Astrocyte (in vitro differentiated cells and primary cell): Measurements from ENCODE around the gene STAB1. TPM values are rescaled to one million over a fixed set of nuclear protein-coding genes. Genes with fewer than 3 reads are reported as not detected.
A peak's percentile ranks its signal among the peaks of the same experiment; 100 is the strongest.

Experiments
- DNase-seq: peaks from one replicate; pipeline ENCODE4 v3.0.0-alpha.2; 2010; ENCODE audit warnings: low read depth
- FAIRE-seq: peaks from 2 replicates; lab custom pipeline; 2011; peaks lifted over from hg19 to GRCh38; lab: Jason Lieb, UNC
- H2AFZ ChIP-seq: 2 replicates; pipeline ENCODE4 v1.6.0; 2012; ENCODE audit warnings: low read depth, low read length, inconsistent platforms
- H3K27ac ChIP-seq: 2 replicates; pipeline ENCODE4 v1.5.1; 2011; ENCODE audit warnings: low read depth, low read length, inconsistent platforms
- H3K27me3 ChIP-seq: 2 replicates; pipeline ENCODE4 v1.6.0; 2011; ENCODE audit warnings: low read length, inconsistent platforms; ENCODE audit not compliant: insufficient read depth
- H3K36me3 ChIP-seq: 2 replicates; pipeline ENCODE4 v1.5.1; 2011; ENCODE audit warnings: low read length, inconsistent platforms; ENCODE audit not compliant: insufficient read depth
- H3K4me1 ChIP-seq: 2 replicates; pipeline ENCODE4 v1.5.1; 2011; ENCODE audit warnings: low read length, inconsistent platforms; ENCODE audit not compliant: insufficient read depth
- H3K4me2 ChIP-seq: 2 replicates; pipeline ENCODE4 v1.6.0; 2012; ENCODE audit warnings: low read length, inconsistent platforms
- H3K4me3 ChIP-seq: 2 replicates; pipeline ENCODE4 v1.5.1; 2011; ENCODE audit warnings: low read depth, mild to moderate bottlenecking, low read length, inconsistent platforms; ENCODE audit not compliant: insufficient read depth
- H3K79me2 ChIP-seq: 2 replicates; pipeline ENCODE4 v1.6.0; 2012; ENCODE audit warnings: mild to moderate bottlenecking, low read length, inconsistent platforms; ENCODE audit not compliant: insufficient read depth
- H3K9ac ChIP-seq: 2 replicates; pipeline ENCODE4 v1.6.0; 2012; ENCODE audit warnings: mild to moderate bottlenecking, low read length, inconsistent platforms
- H3K9me3 ChIP-seq: 2 replicates; pipeline ENCODE4 v1.5.1; 2012; ENCODE audit warnings: low read depth, mild to moderate bottlenecking, low read length, inconsistent platforms; ENCODE audit not compliant: insufficient read depth
- H4K20me1 ChIP-seq: 2 replicates; pipeline ENCODE4 v1.6.0; 2012; ENCODE audit warnings: low read length, inconsistent platforms; ENCODE audit not compliant: insufficient read depth
- H3K27ac Mint-ChIP-seq: one replicate; pipeline ENCODE4 v1.8.0; 2021; ENCODE audit warnings: mild to moderate bottlenecking, mixed read lengths; ENCODE audit not compliant: unreplicated experiment
- H3K27me3 Mint-ChIP-seq: one replicate; pipeline ENCODE4 v1.8.0; 2021; ENCODE audit warnings: low read depth, mixed read lengths; ENCODE audit not compliant: unreplicated experiment
- H3K36me3 Mint-ChIP-seq: one replicate; pipeline ENCODE4 v1.8.0; 2021; ENCODE audit warnings: low read depth, mixed read lengths; ENCODE audit not compliant: unreplicated experiment
- H3K4me1 Mint-ChIP-seq: one replicate; pipeline ENCODE4 v1.8.0; 2021; ENCODE audit warnings: low read depth, mixed read lengths; ENCODE audit not compliant: unreplicated experiment
- H3K4me3 Mint-ChIP-seq: one replicate; pipeline ENCODE4 v1.8.0; 2021; ENCODE audit warnings: mild to moderate bottlenecking, moderate library complexity, mixed read lengths; ENCODE audit not compliant: unreplicated experiment
- H3K9me3 Mint-ChIP-seq: one replicate; pipeline ENCODE4 v1.8.0; 2021; ENCODE audit warnings: mild to moderate bottlenecking, mixed read lengths; ENCODE audit not compliant: unreplicated experiment
- EZH2 ChIP-seq: IDR thresholded peaks from 2 replicates; pipeline ENCODE4 v1.6.1; 2012; ENCODE audit warnings: mild to moderate bottlenecking, low read length, inconsistent platforms; ENCODE audit not compliant: insufficient read depth
- total RNA-seq: library from RNA; stranded (reverse); gene quantifications from 2 replicates; pipeline ENCODE4 v1.2.1, GENCODE V29; 2021
- TF ChIP-seq, protein P1 (sequence below): IDR thresholded peaks from 2 replicates; pipeline ENCODE4 v1.5.1; 2011; ENCODE audit warnings: low read depth, mild to moderate bottlenecking, inconsistent platforms, low read length, moderate library complexity; ENCODE audit not compliant: insufficient read depth

The STAB1 gene
- total RNA-seq, 1 donor from 2014 or later = 0.39 TPM

DNA sequence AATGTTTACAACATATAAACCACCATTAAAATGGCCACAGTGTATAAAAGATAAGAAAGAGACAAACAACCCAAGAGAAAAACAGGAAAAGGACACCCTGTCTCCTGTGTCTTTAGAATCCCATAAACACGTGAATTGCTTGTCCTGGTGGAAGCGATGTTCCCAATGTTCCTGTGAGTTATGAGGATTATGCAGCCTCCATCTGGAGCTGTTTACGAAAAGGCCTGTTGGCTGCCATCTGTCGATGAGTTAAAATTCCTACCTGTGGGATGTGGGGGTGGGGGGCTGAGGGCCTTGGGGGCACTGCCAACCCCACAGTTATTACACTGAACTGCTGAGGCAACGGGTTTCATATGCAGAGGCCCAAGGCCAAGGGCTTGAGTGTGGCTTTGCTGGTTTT, 26.1 kb upstream of the STAB1 start:
- Histone ChIP-seq H3K4me1 (peaks cover 6% of the 10 kb centered on the region), H3K27ac (no peak overlapping the region), H3K4me2 (no peak overlapping the region), H3K9me3 (no peaks in the 10 kb centered on the region), H3K36me3 (peaks cover 28% of the 10 kb centered on the region), H3K27me3 (no peaks in the 10 kb centered on the region), H4K20me1 (peaks cover 93% of the 10 kb centered on the region), H2AFZ (no peak overlapping the region), H3K4me3 (no peak overlapping the region), H3K9ac (no peak overlapping the region), H3K79me2 (peaks cover 59% of the 10 kb centered on the region)
- Mint-ChIP-seq H3K4me3 (no peak overlapping the region), H3K27me3 (no peaks in the 10 kb centered on the region), H3K9me3 (no peaks in the 10 kb centered on the region), H3K36me3 (peaks cover 21% of the 10 kb centered on the region), H3K4me1 (peaks cover 4% of the 10 kb centered on the region), H3K27ac (no peak overlapping the region)
- DNase-seq (no peak), FAIRE-seq (no peak)
- no peak for TF ChIP-seq EZH2
- TF ChIP-seq, protein P1, sequence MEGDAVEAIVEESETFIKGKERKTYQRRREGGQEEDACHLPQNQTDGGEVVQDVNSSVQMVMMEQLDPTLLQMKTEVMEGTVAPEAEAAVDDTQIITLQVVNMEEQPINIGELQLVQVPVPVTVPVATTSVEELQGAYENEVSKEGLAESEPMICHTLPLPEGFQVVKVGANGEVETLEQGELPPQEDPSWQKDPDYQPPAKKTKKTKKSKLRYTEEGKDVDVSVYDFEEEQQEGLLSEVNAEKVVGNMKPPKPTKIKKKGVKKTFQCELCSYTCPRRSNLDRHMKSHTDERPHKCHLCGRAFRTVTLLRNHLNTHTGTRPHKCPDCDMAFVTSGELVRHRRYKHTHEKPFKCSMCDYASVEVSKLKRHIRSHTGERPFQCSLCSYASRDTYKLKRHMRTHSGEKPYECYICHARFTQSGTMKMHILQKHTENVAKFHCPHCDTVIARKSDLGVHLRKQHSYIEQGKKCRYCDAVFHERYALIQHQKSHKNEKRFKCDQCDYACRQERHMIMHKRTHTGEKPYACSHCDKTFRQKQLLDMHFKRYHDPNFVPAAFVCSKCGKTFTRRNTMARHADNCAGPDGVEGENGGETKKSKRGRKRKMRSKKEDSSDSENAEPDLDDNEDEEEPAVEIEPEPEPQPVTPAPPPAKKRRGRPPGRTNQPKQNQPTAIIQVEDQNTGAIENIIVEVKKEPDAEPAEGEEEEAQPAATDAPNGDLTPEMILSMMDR = no peak

DNA sequence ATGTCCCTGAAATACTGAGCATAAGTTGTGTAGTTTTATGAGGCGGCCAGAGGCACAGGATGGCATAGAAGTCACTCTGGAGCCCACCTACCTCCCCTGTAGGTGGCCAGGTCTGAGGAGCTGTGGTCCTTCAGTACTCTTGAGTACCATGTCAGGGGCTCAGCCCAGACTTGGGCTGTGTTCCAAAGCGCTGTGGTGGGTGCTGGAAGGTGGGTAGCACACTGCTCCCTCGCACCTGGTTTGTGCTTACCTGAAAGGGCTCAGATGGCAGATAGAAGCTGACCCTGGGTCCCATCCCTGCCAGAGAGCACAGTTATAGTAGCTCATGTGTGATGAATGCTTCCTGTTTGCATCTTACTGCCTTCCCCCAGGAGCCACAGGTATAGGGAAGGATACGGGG, 24.2 kb upstream of the STAB1 start:
- no peak overlapping the region for H3K9ac ChIP-seq
- Mint-ChIP-seq H3K4me1 (peaks cover 2% of the 10 kb centered on the region), H3K9me3 (no peaks in the 10 kb centered on the region), H3K27ac (no peak overlapping the region), H3K27me3 (no peaks in the 10 kb centered on the region), H3K4me3 (no peak overlapping the region), H3K36me3 (peaks cover 19% of the 10 kb centered on the region)
- H3K4me1 ChIP-seq = peaks cover under 1% of the 10 kb centered on the region
- DNase-seq = no peak
- H3K36me3 ChIP-seq = peaks cover 39% of the 10 kb centered on the region
- no peak overlapping the region for H3K4me3 ChIP-seq
- H3K4me2 ChIP-seq = no peak overlapping the region
- peaks cover 42% of the 10 kb centered on the region for H3K79me2 ChIP-seq
- H4K20me1 ChIP-seq = peaks cover 77% of the 10 kb centered on the region
- TF ChIP-seq, protein P1 = no peak
- TF ChIP-seq EZH2 = no peak
- no peaks in the 10 kb centered on the region for H3K9me3 ChIP-seq
- no peak overlapping the region for H2AFZ ChIP-seq
- H3K27ac ChIP-seq = no peak overlapping the region
- FAIRE-seq = no peak
- no peaks in the 10 kb centered on the region for H3K27me3 ChIP-seq

DNA sequence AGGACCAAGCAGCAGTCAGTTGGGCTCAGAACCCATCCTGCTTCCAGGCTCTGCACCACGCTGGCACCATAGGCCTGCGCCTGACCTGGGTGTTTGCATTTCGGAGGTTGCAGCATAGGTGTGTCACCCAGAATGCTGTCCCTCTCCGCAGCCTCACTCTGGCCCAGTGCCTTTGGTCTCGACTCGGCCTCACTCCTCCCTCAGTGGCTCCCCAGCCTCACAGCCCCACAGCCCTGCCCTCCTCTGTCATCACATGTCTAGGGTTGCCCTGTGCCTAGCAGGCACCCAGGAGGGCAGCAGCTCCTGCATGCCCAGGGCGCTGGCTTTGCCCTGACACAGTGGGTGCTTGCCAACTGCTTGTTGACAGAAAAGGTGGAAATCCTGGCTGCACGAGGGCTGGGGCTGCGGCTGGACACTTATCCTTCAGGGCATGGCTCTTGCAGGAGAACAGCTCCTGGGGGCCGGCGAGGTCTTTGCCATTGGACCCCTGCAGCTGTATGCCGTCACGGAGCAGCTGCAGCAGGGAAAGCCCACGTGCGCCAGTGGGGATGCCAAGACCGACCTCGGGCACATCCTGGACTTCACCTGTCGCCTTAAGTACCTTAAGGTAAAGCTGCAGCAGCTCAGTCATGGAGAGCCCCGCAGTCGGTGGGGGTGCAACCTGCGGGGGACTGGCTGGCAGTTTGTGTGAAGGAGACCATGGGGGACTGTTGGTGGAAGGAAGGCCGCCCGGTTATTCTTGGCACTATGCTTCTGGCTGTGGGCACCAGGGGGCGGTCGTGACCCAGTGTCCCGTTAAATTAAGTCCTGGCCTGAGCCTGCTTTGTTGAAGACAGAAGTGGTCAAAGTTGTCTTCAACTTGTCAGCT, 23.5 kb upstream of the STAB1 start:
- FAIRE-seq (no peak), DNase-seq (no peak)
- Histone ChIP-seq H3K27me3 (no peaks in the 10 kb centered on the region), H3K9me3 (no peaks in the 10 kb centered on the region), H3K27ac (no peak overlapping the region), H4K20me1 (peaks cover 75% of the 10 kb centered on the region), H3K4me2 (no peak overlapping the region), H3K9ac (no peak overlapping the region), H2AFZ (no peak overlapping the region), H3K79me2 (peaks cover 37% of the 10 kb centered on the region), H3K36me3 (peaks cover 43% of the 10 kb centered on the region), H3K4me3 (no peak overlapping the region), H3K4me1 (no peaks in the 10 kb centered on the region)
- Mint-ChIP-seq H3K36me3 (peaks cover 21% of the 10 kb centered on the region), H3K9me3 (no peaks in the 10 kb centered on the region), H3K4me1 (no peaks in the 10 kb centered on the region), H3K4me3 (no peak overlapping the region), H3K27ac (no peak overlapping the region), H3K27me3 (no peaks in the 10 kb centered on the region)
- no peak for TF ChIP-seq EZH2
- TF ChIP-seq, protein P1 = peak; percentile 49
